Posterior vena cava (tissue), 2 donors: ENCODE measurements around the gene AFF2. TPM values are rescaled to one million over a fixed set of nuclear protein-coding genes. Genes with fewer than 3 reads are reported as not detected.

Source experiments
- DNase-seq: peaks from one replicate; pipeline ENCODE4 v3.0.0-alpha.2; 2020; ENCODE audit warnings: low spot score
- intact Hi-C, 2 donors: fragments of 100-400 bp; cut with DNase I; formaldehyde crosslinking; loops; one replicate each; pipeline versions ENCODE4 v1.14.1 to v1.14.2; 2022 to 2023
- total RNA-seq, 2 donors: library from RNA; stranded (reverse); fragmentation: NEBNext Ultra II Directional; extraction: Animal tissue kit (Norgen Biotek cat#: 25700); gene quantifications; one replicate each; pipeline ENCODE4 v1.2.1, GENCODE V29; 2021
- donor health status: DM: yes; HTN: yes; CAD: no.
- donor health status: DM: yes; HTN: yes; CAD: no.

Gene AFF2
- total RNA-seq, 2 donors from 2014 or later = 3.5 to 10.5 TPM

GRCh38 chrX:148573119-148573518, 72.7 kb downstream of the AFF2 start:
- DNase-seq = no peak
- intact Hi-C loops = no loop called here

DNA sequence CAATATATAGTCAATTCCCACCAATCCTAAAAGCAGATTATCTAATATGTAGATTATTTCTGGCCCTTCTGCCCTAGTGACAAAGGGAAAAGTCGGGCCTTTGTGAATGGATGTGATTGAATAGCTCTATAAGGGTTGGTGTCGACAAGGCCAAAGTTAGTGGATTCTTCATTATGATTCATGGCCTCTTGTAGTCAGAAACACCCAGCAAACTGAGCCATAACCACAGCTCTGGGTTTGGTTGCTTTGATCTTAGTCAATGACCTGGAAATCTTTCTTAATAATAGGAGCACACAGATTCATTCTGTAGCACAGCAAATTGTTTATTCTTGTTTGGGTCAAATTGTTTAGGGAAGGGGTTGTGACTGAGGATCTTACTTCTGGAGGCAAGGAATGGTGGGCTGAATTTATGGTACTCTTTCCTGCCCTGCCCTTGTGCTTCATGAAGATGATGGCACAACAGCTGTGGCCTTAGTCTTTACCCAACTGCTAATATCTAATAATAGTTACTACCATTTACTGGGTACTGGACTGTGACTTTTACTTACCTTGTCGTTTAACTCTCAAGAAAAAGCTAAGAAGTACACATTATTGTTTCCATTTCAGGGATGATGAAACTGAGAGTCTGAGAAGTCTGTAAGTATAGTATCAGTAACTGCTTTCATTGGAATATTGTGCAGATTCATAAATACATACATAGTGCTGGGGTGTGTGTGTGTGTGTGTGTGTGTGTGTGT, 74.0 kb downstream of the AFF2 start:
- intact Hi-C loops = no loop called here
- DNase-seq = no peak

- no peak for DNase-seq
- intact Hi-C loops = no loop called here
Observed at GRCh38 chrX:148576396-148576795, 76.0 kb downstream of the AFF2 start.

GRCh38 chrX:148577741-148578140, 77.3 kb downstream of the AFF2 start:
- intact Hi-C loops = no loop called here
- DNase-seq = no peak

DNA sequence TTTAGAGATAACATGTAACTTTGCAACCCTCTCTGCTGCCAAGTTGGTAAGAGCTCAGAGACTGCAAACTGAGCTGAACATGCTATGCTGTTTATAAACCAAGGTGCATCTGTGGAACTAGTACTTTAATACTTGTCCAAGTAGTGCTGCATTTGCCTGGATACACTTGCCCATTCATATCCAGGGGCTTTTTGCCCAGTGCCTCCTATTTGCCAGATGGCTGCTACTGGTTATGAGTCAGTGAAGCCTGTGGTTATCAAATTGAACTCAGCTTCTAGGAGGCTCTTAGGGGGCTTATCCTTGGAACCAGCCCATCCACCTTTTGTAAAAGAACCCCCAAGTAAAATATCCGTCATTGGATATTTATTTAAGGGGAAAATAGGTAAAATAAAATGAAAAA, 79.6 kb downstream of the AFF2 start:
- no peak for DNase-seq
- intact Hi-C loops = no loop called here

DNA sequence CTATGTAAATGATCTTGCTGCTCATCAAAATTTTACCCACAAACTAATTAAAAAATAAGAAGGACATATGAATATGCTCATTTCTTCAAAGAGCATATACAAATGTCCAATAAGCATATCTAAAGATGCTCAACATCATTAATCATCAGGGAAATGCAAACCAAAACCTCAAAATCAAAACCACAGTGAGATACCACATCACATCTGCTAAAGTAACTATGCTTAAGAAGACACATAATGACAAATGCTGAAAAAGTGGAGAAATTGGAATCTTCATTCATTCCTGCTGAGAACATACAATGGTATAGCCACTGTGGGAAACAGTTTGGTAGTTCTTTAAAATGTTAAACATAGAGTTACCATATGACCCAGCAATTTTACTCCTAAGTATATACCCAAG, 81.9 kb downstream of the AFF2 start:
- DNase-seq = no peak
- intact Hi-C loops = no loop called here

DNA sequence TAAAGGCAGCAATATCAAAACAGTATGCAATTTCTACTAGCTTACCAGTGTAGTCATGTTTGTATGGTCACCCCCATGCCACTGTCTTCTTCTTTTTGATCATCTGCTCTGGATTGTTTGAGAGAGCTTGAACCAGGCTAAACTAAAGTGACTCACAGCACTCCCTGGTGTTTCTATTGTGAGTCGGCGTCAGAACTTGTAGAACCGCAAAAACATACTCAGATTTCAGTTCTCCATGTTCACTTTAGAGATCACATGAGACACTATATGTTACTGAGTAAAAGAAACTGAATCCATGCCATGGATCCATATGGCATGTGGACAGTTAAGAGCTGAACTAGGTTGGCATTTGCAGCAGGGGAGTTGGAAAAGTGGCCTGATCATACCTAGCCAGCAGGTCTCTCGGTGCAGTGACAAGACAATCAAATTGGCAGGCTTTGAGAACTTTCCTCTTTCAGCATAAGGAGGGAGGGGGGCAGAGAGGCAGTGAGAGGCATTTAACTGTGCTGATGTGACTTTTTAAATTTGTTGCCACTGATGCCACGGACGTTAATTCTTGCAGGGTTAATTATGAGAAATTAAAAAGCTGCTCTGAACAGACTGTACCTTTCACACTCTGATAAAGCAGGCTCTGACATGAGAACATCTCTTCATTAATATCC, 88.4 kb downstream of the AFF2 start:
- DNase-seq = no peak
- intact Hi-C loops = no loop called here

GRCh38 chrX:148592595-148592994, 92.2 kb downstream of the AFF2 start:
- no peak for DNase-seq
- intact Hi-C loops = no loop called here

DNA sequence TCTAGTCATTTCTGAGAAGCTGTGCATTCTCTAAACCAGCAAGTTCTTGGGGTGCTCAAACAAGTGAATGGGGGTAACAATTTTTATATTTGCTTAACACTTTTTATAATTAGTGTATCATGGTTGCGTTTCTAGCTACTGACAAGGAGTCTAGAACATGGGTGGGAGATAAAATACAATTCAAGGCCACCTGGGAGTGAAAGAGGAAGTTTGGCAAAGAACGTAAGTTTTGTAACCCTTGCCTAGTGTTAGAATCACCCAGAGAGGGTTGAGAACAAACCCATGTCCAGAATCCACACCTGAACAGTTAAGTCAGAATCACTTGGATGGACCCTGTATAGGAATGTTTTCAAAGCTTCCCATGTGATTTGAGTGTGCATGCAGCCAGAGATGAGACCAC, 92.7 kb downstream of the AFF2 start:
- DNase-seq = no peak
- intact Hi-C loops = no loop called here

DNA sequence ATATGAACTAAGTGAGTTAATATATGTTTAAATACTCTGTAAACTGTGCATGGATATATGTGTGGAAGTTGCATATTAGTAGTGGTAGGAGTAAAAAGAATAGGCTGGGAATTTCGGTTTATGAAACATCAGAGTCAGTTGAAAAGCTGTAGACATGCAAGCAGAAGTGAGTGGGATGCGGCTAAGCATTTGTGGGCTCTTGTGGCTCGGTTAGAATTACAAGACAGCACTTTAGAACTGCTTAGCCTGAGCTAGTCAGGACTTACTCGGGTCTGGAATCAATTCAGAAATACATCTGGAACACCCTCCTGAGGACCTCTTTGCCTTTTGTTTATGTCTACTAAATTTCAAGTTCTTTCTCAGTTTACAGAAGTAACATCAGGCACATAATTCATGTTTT, 93.6 kb downstream of the AFF2 start:
- intact Hi-C loops = no loop called here
- no peak for DNase-seq

DNA sequence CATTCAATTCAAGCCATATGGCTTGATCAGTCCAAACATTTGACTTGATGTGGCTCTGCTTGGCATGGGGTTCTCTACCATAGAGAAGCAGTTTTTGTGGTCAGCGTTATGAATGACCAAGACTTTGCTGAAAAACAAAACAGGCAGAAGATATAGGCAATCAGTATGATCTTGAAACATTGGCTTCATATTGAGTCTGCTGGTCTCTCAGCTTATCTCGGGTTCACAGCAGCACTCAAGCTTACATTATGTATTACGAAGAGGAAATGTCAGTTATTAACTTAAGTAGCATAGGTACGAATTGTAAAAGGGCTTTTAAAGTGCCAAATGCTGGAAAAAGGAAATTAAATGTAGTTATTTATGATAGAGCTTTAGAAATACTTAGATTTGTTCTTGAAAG, 99.0 kb downstream of the AFF2 start:
- intact Hi-C loops = no loop called here
- no peak for DNase-seq

DNA sequence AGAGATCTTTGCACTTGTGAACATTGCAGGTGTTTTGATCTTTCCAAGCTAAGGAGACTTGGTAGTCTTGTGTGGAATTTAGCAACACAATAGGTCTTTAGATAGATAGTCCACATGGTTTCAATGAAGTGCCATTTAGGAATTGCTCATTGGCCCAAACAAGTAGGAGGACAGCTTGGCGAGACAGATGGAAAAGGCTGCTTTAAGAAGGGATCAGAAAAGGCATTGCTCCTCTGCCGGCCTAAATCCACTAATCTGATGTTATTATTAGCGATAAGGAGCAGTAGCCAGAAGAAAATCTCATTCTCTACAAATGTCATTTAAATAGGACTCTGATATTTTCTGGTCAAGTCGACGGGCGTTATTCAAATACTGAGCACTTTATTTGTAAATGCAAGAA, 99.7 kb downstream of the AFF2 start:
- no peak for DNase-seq
- intact Hi-C loops = no loop called here

DNA sequence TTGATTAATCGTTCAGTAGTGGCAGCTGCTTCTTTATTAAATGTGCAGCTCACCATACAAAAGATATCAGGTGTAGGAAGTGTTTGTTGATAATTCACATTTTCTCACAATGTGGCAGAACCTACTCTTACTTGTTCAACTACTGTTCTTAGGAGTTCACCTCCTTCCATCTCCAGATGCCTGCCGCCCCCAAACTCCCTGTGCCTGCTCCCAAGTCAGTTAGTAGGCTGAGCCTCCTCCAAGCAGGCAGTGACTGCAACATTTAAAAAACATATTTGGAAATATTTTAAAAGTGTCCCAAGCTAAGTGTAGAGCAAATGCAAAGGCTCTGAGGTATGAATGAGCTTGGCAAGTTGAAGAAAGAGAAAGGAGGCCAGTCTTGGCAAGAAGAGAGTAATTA, 100.2 kb downstream of the AFF2 start:
- intact Hi-C loops = no loop called here

GRCh38 chrX:148601034-148601433, 100.6 kb downstream of the AFF2 start:
- DNase-seq = no peak
- intact Hi-C loops = no loop called here

More for the DNA sequence above, 100.2 kb downstream of the AFF2 start:
- DNase-seq = no peak

DNA sequence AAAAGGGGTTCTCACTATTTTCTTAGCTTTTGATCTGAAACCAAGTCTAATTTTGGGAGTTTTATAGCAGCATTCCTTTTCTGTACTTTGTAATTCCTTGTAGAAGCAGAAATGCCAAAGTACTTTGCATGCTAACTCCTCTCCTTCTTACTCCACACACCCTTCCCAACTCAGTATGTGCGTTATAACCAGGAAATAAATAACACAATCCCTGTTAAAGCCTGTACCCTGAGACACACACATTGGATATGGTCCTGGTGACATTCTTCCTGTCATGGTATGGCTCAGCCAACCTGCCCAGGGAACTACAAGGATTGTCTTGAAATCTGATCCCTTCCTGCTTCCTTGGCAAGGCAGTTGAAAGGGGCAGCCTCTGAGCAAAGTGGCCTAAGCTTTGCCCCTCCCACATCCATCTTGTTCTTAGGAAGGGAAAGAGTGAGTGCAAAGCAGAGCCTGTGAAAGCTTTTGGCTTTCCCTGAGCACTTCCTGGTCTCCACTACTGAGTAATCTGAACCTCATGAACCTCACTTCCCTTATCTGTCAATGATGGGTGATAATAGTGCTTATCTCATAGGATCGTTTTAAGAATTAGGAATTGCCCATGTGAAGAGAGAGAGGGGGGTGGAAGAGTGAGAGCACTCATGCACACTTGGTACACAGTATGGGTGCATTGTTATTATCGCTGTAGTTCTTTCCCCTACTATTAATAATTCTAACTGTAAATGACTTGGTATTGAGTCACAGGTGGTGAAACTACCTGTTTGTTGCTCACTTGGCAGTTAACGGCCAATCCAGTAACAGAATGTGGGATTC, 109.3 kb downstream of the AFF2 start:
- intact Hi-C loops = no loop called here

GRCh38 chrX:148610328-148610698, 109.9 kb downstream of the AFF2 start:
- intact Hi-C loops = no loop called here
- DNase-seq = no peak

More for the DNA sequence above, 109.3 kb downstream of the AFF2 start:
- no peak for DNase-seq

- DNase-seq = no peak
Observed at GRCh38 chrX:148611993-148612392, 111.6 kb downstream of the AFF2 start.

DNA sequence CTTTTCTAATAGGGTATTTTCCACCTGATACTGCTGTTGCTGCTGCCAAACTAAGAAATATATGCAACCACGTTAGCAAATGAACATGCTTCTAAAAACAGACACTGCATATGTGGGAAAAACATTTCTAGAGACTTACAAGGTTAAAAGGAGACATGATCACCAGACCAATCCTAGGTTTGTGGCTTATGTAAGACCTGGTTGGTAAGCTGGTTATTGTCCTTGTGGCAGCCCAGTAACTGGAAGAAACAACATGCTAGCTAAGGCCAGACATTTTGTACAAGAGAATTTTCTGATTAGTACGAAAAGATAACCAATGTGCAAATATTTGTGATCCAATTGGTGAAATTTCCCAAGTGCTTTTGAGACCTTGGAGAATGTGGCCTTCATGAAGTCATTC, 112.0 kb downstream of the AFF2 start:
- intact Hi-C loops = no loop called here
- no peak for DNase-seq

More at GRCh38 chrX:148611993-148612392, 111.6 kb downstream of the AFF2 start:
- intact Hi-C loops = no loop called here

- no peak for DNase-seq
- intact Hi-C loops = no loop called here
Observed at GRCh38 chrX:148613636-148614035, 113.2 kb downstream of the AFF2 start.

DNA sequence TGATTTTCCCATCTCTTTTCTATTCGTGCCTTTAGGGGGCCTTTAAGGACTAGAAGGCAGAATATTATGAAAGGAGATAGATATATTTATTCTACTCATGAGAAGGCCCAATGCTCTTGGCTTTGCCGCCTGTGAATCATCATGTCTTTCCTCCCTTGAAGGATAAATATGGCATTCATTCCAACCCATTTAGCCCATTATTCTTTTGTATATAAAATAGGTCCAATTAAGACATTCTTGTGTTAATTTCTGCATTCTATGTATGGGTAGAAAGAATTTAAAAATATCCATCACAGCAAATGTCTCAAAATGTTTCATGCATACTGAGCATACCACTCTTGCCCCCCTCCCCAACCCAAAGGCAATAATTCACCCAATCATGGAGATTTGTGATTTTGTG, 115.1 kb downstream of the AFF2 start:
- intact Hi-C loops = no loop called here
- no peak for DNase-seq
